ENCODE results near the gene USP34.

The USP34 gene

GRCh38 chr2:61419129-61419528 lies 51.8 kb downstream of the USP34 start:
- in situ Hi-C loops (cut with MboI; ENCODE audit: low pct_unique_long_range_greater_than_20kb, low sequenced_read_pairs, unreplicated experiment) = no loop called here
- no peak for TF ChIP-seq CTCF (IDR thresholded peaks at IDR 0.05; ENCODE audit: extremely low read depth, insufficient read depth, missing control alignments)
- DNase-seq (ENCODE audit: low spot score) = no peak

- no peak for TF ChIP-seq CTCF (IDR thresholded peaks at IDR 0.05; ENCODE audit: extremely low read depth, insufficient read depth, missing control alignments)
These were observed 53.8 kb downstream of the USP34 start for GRCh38 chr2:61416871-61417645.

GRCh38 chr2:61415265-61415664 lies 55.6 kb downstream of the USP34 start:
- in situ Hi-C loops (cut with MboI; ENCODE audit: low pct_unique_long_range_greater_than_20kb, low sequenced_read_pairs, unreplicated experiment) = no loop called here
- DNase-seq (ENCODE audit: low spot score) = no peak
- no peak for TF ChIP-seq CTCF (IDR thresholded peaks at IDR 0.05; ENCODE audit: extremely low read depth, insufficient read depth, missing control alignments)

More at GRCh38 chr2:61416871-61417645, 53.8 kb downstream of the USP34 start:
- in situ Hi-C loops (cut with MboI; ENCODE audit: low pct_unique_long_range_greater_than_20kb, low sequenced_read_pairs, unreplicated experiment) = no loop called here
- DNase-seq (ENCODE audit: low spot score) = no peak

GRCh38 chr2:61414674-61415073 lies 56.2 kb downstream of the USP34 start:
- DNase-seq (ENCODE audit: low spot score) = no peak
- TF ChIP-seq CTCF (IDR thresholded peaks at IDR 0.05; ENCODE audit: extremely low read depth, insufficient read depth, missing control alignments) = no peak
- in situ Hi-C loops (cut with MboI; ENCODE audit: low pct_unique_long_range_greater_than_20kb, low sequenced_read_pairs, unreplicated experiment) = no loop called here

GRCh38 chr2:61411109-61411508 lies 59.8 kb downstream of the USP34 start:
- TF ChIP-seq CTCF (IDR thresholded peaks at IDR 0.05; ENCODE audit: extremely low read depth, insufficient read depth, missing control alignments) = no peak
- DNase-seq (ENCODE audit: low spot score) = no peak
- in situ Hi-C loops (cut with MboI; ENCODE audit: low pct_unique_long_range_greater_than_20kb, low sequenced_read_pairs, unreplicated experiment) = no loop called here

- no peak for DNase-seq (ENCODE audit: low spot score)
- in situ Hi-C loops (cut with MboI; ENCODE audit: low pct_unique_long_range_greater_than_20kb, low sequenced_read_pairs, unreplicated experiment) = no loop called here
- no peak for TF ChIP-seq CTCF (IDR thresholded peaks at IDR 0.05; ENCODE audit: extremely low read depth, insufficient read depth, missing control alignments)
These were observed 60.7 kb downstream of the USP34 start for GRCh38 chr2:61410185-61410584.

Measured in GM13977 (cell line).